GM23338 (cell line): ENCODE data around the gene ITPRIP. TPM values are rescaled to one million over a fixed set of nuclear protein-coding genes. Genes with fewer than 3 reads are reported as not detected.

Experiments used
- ATAC-seq: fragments of 200-7000 bp; cut with Tn5 transposase; 3 replicates; pipeline ENCODE4 v1.9.1; 2020
- DNase-seq: peaks from one replicate; pipeline ENCODE4 v3.0.0-alpha.2; 2015; ENCODE audit warnings: low spot score
- H2AFZ ChIP-seq: fragments of 200-600 bp; sonication (generic); 2 replicates; pipeline ENCODE4 v1.8.0; 2016; ENCODE audit warnings: antibody characterized with exemption, mild to moderate bottlenecking, moderate library complexity
- H3F3A ChIP-seq: fragments of 200-600 bp; sonication (generic); replicated peaks from 2 replicates; pipeline ENCODE4 v1.8.0; 2017; ENCODE audit warnings: antibody characterized with exemption, mixed run types, low read depth
- H3K27ac ChIP-seq: fragments of 200-600 bp; sonication (generic); 2 replicates; pipeline ENCODE4 v1.6.1; 2016; ENCODE audit warnings: low read depth
- H3K27me3 ChIP-seq: fragments of 200-600 bp; sonication (generic); 2 replicates; pipeline ENCODE4 v1.8.0; 2016; ENCODE audit warnings: mild to moderate bottlenecking, mixed run types, moderate library complexity; ENCODE audit not compliant: insufficient read depth
- H3K36me3 ChIP-seq: fragments of 200-600 bp; sonication (generic); 2 replicates; pipeline ENCODE4 v1.8.0; 2016; ENCODE audit warnings: mild to moderate bottlenecking; ENCODE audit not compliant: insufficient read depth
- H3K4me1 ChIP-seq: fragments of 200-600 bp; sonication (generic); 2 replicates; pipeline ENCODE4 v1.8.0; 2016; ENCODE audit warnings: mild to moderate bottlenecking, moderate library complexity; ENCODE audit not compliant: insufficient read depth
- H3K4me2 ChIP-seq: fragments of 200-600 bp; sonication (generic); 2 replicates; pipeline ENCODE4 v1.7.1; 2017; ENCODE audit warnings: mixed run types
- H3K4me3 ChIP-seq: fragments of 200-600 bp; sonication (generic); 2 replicates; pipeline ENCODE4 v1.6.1; 2016; ENCODE audit warnings: mixed run types
- H3K79me2 ChIP-seq: fragments of 200-600 bp; sonication (generic); replicated peaks from 2 replicates; pipeline ENCODE4 v1.8.0; 2017; ENCODE audit warnings: mild to moderate bottlenecking; ENCODE audit not compliant: insufficient read depth
- H3K9me2 ChIP-seq: fragments of 200-600 bp; sonication (generic); 2 replicates; pipeline ENCODE4 v1.8.0; 2017; ENCODE audit not compliant: insufficient read depth
- H4K20me1 ChIP-seq: fragments of 200-600 bp; sonication (generic); replicated peaks from 2 replicates; pipeline ENCODE4 v1.8.0; 2017; ENCODE audit warnings: mild to moderate bottlenecking; ENCODE audit not compliant: insufficient read depth
- H3K27ac Mint-ChIP-seq: 2 replicates; pipeline ENCODE4 v1.8.0; 2020; ENCODE audit warnings: inconsistent platforms, mild to moderate bottlenecking, moderate library complexity, mixed read lengths
- H3K27me3 Mint-ChIP-seq: 3 replicates; pipeline ENCODE4 v1.8.0; 2022; ENCODE audit warnings: low read depth, mild to moderate bottlenecking, moderate library complexity, mixed read lengths, inconsistent platforms; ENCODE audit not compliant: insufficient read depth, poor library complexity
- H3K36me3 Mint-ChIP-seq: 3 replicates; pipeline ENCODE4 v1.8.0; 2021; ENCODE audit warnings: low read depth, mild to moderate bottlenecking, inconsistent platforms, moderate library complexity, mixed read lengths
- H3K4me1 Mint-ChIP-seq: 3 replicates; pipeline ENCODE4 v1.8.0; 2020; ENCODE audit warnings: mild to moderate bottlenecking, inconsistent platforms, mixed read lengths
- H3K4me3 Mint-ChIP-seq: 3 replicates; pipeline ENCODE4 v1.8.0; 2021; ENCODE audit warnings: moderate library complexity, mild to moderate bottlenecking, inconsistent platforms, mixed read lengths
- H3K9me3 Mint-ChIP-seq: 3 replicates; pipeline ENCODE4 v1.8.0; 2020; ENCODE audit warnings: moderate library complexity, mild to moderate bottlenecking, inconsistent platforms, mixed read lengths
- CREB1 ChIP-seq: fragments of 250-450 bp; sonication (Bioruptor Pico); IDR thresholded peaks from 2 replicates; pipeline ENCODE4 v1.5.0; 2020; ENCODE audit warnings: low read depth, mild to moderate bottlenecking, moderate library complexity
- EZH2 ChIP-seq: fragments of 200-600 bp; sonication (generic); IDR thresholded peaks from one replicate; pipeline ENCODE4 v1.8.0; 2017; ENCODE audit warnings: antibody characterized with exemption, mild to moderate bottlenecking, low read depth; ENCODE audit not compliant: unreplicated experiment
- EZH2phosphoT487 ChIP-seq: fragments of 200-600 bp; sonication (generic); IDR thresholded peaks from one replicate; pipeline ENCODE4 v1.8.1; 2018; ENCODE audit warnings: antibody characterized with exemption; ENCODE audit not compliant: unreplicated experiment
- JUNB ChIP-seq: IDR thresholded peaks from one replicate; pipeline ENCODE4 v1.6.1; 2016; ENCODE audit warnings: antibody characterized with exemption; ENCODE audit not compliant: unreplicated experiment
- NANOG ChIP-seq: IDR thresholded peaks from 2 replicates; pipeline ENCODE4 v1.6.1; 2016; ENCODE audit warnings: antibody characterized with exemption, borderline replicate concordance
- POLR2AphosphoS5 ChIP-seq: IDR thresholded peaks from 2 replicates; pipeline ENCODE4 v1.6.1; 2016; ENCODE audit warnings: antibody characterized with exemption, low read depth
- STAT1 ChIP-seq: IDR thresholded peaks from one replicate; pipeline ENCODE4 v1.6.1; 2016; ENCODE audit warnings: antibody characterized with exemption; ENCODE audit not compliant: unreplicated experiment
- ZNF114 ChIP-seq: fragments of 250-450 bp; sonication (Bioruptor Pico); IDR thresholded peaks from 2 replicates; pipeline ENCODE4 v1.5.0; 2020; ENCODE audit warnings: mild to moderate bottlenecking, moderate library complexity
- ZNF331 ChIP-seq: fragments of 250-450 bp; sonication (Bioruptor Pico); IDR thresholded peaks from 2 replicates; pipeline ENCODE4 v1.5.0; 2020; ENCODE audit warnings: low read depth, mild to moderate bottlenecking, moderate library complexity
- polyA plus RNA-seq: library from polyadenylated mRNA; unstranded; fragments of >200 nt; fragmentation: Nextera tagmentation; extraction: Ambion mirVana; gene quantifications from 2 replicates; pipeline ENCODE4 v1.2.1, GENCODE V29; 2016
- total RNA-seq: library from RNA; depleted of rRNA; stranded (reverse); fragments of >200 nt; shearing (Covaris generic); gene quantifications from 2 replicates; pipeline ENCODE4 v1.2.3, GENCODE V29; 2014
- TF ChIP-seq, protein P1 (sequence below): IDR thresholded peaks from one replicate; pipeline ENCODE4 v1.6.1; 2018; ENCODE audit warnings: antibody characterized with exemption; ENCODE audit not compliant: unreplicated experiment

Gene ITPRIP
- total and polyA plus RNA-seq, 2 experiments from 2014 or later: 6.9 to 15.2 TPM

DNA sequence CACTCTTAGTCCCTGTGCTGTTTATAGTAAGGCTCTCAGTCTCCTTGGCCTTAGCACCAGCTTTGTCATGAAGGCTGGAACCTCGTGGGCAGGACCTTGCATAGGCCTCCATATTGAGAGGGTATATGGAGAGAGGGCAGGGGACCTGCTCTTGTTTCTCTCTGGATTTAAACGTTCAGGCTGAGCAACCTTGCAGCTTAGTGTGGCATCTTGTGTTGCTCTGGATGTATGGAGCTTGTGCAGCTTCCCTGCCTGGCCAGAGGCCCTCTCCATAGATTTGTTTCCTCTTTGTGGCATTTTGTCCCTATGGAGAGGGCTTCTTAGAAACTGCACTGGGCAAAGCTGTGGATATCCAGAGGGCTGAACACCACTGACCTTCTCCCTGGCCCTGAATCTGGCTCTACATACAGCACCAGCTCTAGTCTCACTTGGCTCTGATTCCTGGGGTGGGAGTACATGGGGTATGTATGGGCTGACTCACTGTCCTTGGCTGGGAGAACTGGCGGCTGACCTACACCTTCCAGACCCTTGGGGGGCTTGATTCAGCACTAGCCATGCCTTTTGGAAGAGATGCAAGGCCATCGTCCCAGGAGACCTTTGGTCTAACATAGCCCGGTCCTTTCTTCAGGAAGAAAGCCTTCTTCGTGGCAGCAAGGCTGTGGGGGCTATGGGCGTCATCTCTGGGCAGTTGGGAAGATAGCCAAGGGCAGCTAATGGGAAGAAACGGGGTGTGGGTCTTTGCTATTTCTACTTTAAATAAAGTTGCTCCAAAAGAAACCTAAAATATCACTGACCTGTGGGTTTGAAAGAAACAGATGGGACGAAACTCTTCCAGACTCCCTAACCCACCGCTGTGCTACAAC, 30.5 kb downstream of the ITPRIP start:
- DNase-seq (no peak), ATAC-seq (no peak)
- Histone ChIP-seq H3K9me2 (peaks cover 6% of the 10 kb centered on the region; the same call in 1 of the 2 replicates), H2AFZ (no peak overlapping the region), H3K27ac (no peak overlapping the region), H3K4me2 (no peak overlapping the region), H3K27me3 (no peaks in the 10 kb centered on the region), H3K4me1 (no peaks in the 10 kb centered on the region), H3K4me3 (no peak overlapping the region), H4K20me1 (peaks cover 7% of the 10 kb centered on the region), H3K36me3 (peaks cover 6% of the 10 kb centered on the region; the same call in 1 of the 2 replicates), H3F3A (no peaks in the 10 kb centered on the region), H3K79me2 (no peaks in the 10 kb centered on the region)
- Mint-ChIP-seq H3K36me3 (peaks cover 32% of the 10 kb centered on the region), H3K27me3 (peaks cover 11% of the 10 kb centered on the region), H3K27ac (no peak overlapping the region; the same call in 1 of the 2 replicates), H3K4me3 (no peak overlapping the region), H3K9me3 (peaks cover 19% of the 10 kb centered on the region), H3K4me1 (peaks cover 16% of the 10 kb centered on the region)
- TF ChIP-seq ZNF114 (CRISPR knock-in tag): no peak
- TF ChIP-seq, protein P1, sequence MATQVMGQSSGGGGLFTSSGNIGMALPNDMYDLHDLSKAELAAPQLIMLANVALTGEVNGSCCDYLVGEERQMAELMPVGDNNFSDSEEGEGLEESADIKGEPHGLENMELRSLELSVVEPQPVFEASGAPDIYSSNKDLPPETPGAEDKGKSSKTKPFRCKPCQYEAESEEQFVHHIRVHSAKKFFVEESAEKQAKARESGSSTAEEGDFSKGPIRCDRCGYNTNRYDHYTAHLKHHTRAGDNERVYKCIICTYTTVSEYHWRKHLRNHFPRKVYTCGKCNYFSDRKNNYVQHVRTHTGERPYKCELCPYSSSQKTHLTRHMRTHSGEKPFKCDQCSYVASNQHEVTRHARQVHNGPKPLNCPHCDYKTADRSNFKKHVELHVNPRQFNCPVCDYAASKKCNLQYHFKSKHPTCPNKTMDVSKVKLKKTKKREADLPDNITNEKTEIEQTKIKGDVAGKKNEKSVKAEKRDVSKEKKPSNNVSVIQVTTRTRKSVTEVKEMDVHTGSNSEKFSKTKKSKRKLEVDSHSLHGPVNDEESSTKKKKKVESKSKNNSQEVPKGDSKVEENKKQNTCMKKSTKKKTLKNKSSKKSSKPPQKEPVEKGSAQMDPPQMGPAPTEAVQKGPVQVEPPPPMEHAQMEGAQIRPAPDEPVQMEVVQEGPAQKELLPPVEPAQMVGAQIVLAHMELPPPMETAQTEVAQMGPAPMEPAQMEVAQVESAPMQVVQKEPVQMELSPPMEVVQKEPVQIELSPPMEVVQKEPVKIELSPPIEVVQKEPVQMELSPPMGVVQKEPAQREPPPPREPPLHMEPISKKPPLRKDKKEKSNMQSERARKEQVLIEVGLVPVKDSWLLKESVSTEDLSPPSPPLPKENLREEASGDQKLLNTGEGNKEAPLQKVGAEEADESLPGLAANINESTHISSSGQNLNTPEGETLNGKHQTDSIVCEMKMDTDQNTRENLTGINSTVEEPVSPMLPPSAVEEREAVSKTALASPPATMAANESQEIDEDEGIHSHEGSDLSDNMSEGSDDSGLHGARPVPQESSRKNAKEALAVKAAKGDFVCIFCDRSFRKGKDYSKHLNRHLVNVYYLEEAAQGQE: no peak
- TF ChIP-seq POLR2AphosphoS5: no peak
- no peak for TF ChIP-seq JUNB

DNA sequence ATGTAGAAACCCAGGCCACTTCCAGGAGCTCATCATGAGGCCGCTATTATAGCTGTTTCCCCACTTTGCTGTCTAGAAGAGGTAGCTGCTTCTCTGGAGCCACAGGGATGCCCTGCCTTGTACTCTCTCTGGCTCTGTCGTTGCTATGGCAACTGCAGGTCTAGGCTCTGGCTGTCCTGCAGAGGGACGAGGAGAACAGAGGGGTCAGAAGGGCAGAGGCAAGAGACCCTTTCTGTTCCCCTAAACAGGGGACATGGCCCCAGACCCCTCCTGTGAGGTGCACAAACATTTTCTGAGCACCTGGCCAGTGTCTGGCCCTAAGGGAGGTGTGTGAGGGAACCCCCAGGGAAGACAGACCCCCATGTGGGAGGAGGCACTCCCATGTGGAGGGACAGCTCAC, 31.4 kb downstream of the ITPRIP start:
- Mint-ChIP-seq H3K9me3 (peaks cover 27% of the 10 kb centered on the region), H3K36me3 (peaks cover 30% of the 10 kb centered on the region)
- peak; percentile 54 for ATAC-seq
- TF ChIP-seq NANOG: no peak
- no peak for TF ChIP-seq ZNF331
- TF ChIP-seq CREB1 (CRISPR knock-in tag): no peak
- TF ChIP-seq EZH2: no peak
- TF ChIP-seq, protein P1: no peak
- TF ChIP-seq EZH2phosphoT487: no peak
- no peak for TF ChIP-seq STAT1

More for the DNA sequence above, 31.4 kb downstream of the ITPRIP start:
- Histone ChIP-seq H3K27me3 (no peaks in the 10 kb centered on the region), H3K4me3 (no peak overlapping the region), H3K36me3 (peaks cover 6% of the 10 kb centered on the region; the same call in 1 of the 2 replicates), H4K20me1 (peaks cover 7% of the 10 kb centered on the region), H3K4me2 (no peak overlapping the region), H3K79me2 (no peaks in the 10 kb centered on the region), H3F3A (no peaks in the 10 kb centered on the region), H3K9me2 (peaks cover 6% of the 10 kb centered on the region; the same call in 1 of the 2 replicates), H3K27ac (no peak overlapping the region), H3K4me1 (no peaks in the 10 kb centered on the region), H2AFZ (no peak overlapping the region)
- no peak overlapping the region for H3K27ac Mint-ChIP-seq
- no peak overlapping the region for H3K4me3 Mint-ChIP-seq
- H3K4me1 Mint-ChIP-seq: peaks cover 16% of the 10 kb centered on the region
- peaks cover 11% of the 10 kb centered on the region for H3K27me3 Mint-ChIP-seq
- peak; percentile 65 for DNase-seq
